HG03565 (cell line): ENCODE data around the gene EPHB3.
"Not testable (repeated sequence)": the region's sequence is repeated elsewhere in the genome, so short reads cannot be mapped to it uniquely, and the experiment has no call there.

Experiments used
- ATAC-seq: cut with Tn5 transposase; IDR thresholded peaks from one replicate; pipeline ENCODE4 v1.9.1; 2021; ENCODE audit warnings: mild to moderate bottlenecking, moderate library complexity; ENCODE audit not compliant: unreplicated experiment

Gene EPHB3

DNA sequence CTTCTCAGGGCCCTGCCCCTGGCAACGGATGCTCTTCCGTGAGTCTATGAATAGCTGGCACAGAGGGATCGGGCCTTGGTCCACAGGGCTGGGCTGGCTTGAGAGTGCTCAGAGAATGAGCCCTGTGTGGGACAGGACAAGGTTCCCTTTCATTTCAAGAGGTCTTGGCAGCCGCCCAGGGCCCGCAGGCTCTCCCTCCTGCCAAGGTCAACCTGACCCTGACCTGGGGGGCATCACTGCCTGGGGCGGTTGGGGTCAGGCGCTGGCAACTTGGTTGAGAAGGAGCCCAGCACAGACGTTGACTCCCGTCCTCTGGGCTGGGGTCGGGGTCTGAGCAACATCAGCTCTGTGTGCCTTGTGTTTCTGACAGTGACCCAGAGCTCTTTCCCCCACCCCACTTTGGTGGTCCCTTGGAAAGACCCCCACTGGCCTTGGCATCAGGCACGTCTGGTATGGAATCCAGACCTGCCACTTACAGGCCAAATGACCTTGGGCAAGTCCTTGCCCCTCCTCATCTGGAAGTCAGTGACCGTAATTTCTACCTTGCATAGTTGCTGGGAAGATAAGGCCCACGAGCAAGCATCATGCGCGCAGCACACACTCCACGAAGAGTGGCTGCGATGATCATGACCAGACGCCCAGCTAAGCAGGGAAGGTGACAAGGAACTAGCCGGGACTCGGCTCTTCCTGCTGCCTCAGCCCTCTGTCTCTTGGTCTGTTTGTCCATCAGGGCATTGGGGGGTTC, 36.4 kb downstream of the EPHB3 start:
- ATAC-seq: no peak

DNA sequence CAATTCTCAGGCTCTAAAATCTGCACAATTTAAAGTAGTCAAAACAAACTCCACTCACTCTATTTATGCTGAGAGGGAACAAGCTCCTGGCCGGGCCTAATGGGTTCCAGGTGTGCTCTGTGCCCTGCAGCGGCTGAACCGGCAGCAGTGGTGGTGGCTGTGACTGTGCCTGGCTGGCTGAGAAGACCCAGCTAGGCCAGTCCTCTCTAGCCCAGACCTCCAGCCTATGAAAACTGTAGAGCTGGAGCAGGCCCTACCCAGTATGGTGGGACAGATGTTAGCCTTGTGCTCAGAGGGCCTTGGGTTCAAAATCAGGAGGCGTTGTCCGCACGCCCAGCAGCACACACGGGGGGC, 37.0 kb downstream of the EPHB3 start:
- ATAC-seq: no peak

DNA sequence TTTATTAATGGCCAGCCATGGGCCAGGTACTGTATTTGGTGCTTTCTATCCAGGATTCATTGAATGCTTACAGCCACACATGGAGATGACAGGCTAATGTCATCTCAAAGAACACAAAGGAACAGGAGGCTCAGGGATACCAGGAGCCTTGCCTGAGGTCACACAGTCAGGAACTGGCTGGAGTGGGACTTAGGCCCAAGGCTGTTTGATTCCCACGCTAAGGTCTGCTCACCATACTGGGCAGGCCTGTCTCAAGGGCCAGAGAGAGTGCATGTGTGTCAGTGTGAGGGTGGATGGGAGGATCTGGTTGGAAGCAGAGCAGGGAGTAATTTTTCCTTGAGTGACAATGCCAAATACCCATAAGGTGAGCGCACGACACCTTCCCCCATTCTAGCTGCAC, 37.6 kb downstream of the EPHB3 start:
- ATAC-seq: no peak

- ATAC-seq: no peak
Observed at GRCh38 chr3:184600685-184601377, 39.2 kb downstream of the EPHB3 start.

DNA sequence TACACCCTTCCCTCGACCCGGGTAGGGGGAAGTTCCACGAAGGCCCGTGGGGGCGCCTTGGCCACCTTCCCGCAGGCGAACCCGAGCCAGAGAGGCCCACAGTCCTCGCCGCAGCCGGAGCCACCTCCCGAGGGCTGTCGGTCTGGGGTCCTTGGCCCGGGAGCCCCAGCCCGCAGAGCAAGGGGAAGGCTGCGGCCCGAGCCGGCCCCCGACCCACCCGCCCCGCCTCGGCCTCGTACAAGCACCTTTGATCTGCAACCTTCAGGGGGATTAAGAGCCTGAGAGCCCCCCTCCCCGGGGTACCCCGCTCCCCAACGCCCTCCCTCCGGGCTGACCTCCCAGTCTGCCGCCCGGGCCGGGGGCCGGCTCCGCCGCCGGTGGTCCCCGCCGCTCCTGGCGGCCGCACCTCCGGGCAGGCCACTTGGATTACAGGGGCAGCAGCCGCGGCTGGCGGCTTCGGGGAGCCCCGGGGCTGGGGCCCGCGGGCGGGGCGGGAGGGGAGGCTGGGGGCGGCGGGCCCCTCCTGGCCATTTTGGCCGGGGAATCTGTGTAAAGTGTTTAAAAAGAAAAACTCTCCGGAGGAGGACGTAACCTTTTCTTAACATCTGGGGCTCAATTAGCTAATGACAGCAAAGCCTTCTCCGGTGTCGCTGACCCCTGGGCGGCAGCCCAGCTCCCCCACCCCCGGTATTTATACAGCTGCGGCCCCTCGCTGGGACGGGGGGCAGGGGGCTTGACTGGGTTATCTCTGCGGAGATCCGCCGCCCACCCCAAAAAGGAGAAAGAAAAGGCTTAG, 40.2 kb downstream of the EPHB3 start:
- no peak for ATAC-seq

DNA sequence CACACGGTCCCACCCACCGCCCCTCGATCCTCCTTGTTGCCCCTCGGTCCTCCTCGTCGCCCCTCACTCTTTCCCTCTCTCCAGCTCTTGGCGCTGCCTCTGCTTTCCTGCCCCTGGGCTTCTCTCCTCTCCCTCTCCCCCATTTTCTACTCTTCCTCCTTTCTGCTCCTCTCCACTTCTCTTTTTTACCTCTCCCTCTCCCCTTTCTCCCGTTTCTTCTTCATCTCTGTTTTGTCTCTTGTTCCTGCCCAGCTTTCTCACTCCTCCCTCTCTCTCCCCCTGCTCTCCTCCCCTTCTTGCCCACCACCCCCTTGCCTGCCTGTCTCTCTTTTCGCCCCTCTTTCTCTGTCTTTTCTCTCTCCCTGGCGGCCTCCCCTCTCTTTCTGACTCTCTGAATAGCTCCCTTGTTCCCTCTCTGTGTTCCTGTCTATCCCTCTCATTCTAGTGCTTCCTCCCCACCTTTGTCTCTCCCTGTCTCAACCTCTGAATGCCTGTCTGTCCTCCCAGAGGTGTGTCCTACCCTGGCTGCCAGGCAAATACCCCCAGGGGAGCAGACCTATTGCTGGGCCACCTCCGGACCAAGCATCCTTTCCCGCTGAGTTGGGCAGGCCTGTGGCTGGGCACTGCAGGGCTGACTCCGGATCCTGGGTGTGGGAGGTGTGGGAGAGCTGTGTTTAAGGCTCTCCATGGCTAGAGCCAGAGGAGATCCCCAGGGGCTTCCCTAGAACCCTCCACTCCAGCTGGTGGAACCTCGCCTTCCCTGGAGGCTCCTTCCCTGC, 41.0 kb downstream of the EPHB3 start:
- ATAC-seq: no peak

DNA sequence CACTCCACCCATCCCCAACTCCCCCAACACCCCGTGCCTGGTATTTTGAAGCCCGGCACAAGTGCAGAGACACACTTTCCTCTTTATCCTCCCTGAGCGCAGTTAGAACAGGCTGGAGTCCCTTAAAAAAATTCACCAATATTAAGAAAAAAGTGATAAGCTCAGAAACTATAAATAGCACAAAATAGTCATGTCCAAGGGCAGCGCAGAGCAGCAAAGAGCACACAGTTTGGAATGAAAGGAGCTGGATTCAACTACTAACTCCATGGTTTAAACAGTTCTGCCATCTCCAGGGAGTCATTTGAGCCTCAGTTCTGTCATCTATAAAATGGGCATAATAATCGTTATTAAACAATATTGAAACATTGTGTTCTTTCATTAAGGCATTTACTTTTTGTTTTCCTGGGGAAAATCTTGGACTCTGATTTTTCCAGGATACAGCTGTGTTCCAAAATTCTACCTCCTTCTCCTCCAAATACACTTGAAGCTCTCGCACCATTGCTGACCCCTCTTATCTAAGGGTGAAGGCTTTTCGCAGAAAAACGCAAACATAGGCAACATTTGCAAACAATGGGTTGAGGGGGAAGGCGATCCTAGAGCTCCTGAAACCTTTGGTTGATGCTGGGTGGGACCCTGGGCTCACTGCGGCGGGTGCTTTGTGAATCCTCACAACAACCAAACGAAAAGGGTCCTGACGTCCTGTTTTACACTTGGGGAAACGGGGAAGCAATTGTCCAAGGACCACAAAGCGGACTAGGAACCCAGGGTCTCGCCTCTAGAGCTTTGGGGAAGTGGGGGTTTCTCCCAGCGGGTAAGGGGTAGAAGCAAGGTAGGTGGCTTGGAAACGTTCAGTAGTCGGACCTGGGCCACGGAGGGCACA, 41.8 kb downstream of the EPHB3 start:
- no peak for ATAC-seq

- no peak for ATAC-seq
Observed at GRCh38 chr3:184604039-184604601, 42.5 kb downstream of the EPHB3 start.

- no peak for ATAC-seq
Observed at GRCh38 chr3:184604615-184605290, 43.2 kb downstream of the EPHB3 start.

GRCh38 chr3:184608209-184608608, 46.6 kb downstream of the EPHB3 start:
- ATAC-seq: no peak

DNA sequence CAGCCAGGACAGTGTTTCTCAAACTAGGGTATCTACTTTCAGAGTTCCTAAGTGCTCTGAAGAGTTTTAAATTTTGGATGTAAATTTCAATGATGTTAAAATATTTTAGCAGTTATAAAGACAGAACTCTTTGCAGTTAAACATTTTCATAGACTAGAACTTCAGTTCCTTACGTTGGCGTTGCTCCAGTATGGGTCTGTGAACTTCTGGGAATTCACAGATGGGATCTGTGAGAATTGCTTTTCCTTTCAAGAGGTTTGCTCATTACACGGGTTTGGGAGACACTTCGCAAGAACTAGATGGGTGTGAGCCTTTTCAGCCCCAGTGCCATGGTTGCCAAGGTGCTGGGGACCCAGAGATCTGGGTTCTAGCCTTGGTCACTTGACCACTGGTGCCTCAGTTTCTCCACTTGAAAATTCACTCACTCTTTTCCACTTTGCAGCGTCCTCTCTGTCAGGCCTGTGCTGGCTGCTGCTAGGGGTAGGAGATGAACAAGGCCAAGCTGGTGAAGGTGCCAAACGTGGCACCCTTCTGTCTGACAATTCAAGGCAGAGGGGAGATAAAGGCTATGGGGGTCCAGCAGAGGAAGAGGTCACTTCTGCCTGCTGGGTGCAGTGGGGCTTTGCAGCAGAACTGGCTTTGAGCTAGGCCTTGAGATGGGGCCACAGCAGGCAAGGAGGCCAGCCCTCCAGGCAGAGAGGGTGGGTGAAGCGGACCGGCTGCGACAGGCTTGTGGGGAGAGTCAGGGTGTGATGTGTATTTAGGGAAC, 48.1 kb downstream of the EPHB3 start:
- no peak for ATAC-seq

- ATAC-seq: no peak
Observed at GRCh38 chr3:184610245-184610871, 48.8 kb downstream of the EPHB3 start.

- no peak for ATAC-seq
Observed at GRCh38 chr3:184611607-184612281, 50.2 kb downstream of the EPHB3 start.

DNA sequence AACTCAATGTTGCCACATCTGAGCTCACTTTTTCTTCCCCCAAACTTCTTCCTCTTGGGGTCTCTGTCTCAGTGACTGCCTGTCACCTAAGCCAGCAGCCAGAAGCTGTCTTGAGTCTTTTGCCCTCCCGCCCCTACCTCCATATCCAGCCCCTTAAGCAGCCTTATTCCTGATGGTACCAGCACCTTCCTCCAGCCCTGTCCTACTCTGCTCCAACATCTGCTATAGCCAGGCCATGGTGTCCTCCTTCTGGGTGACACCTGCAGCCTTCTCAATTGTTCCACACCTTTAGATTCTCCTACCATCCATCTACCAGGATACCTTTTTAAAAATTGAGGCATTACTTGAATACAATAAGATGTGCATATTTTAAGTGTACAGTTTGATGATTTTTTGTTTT, 53.8 kb downstream of the EPHB3 start:
- no peak for ATAC-seq

- ATAC-seq: no peak
Observed at GRCh38 chr3:184616436-184616835, 54.9 kb downstream of the EPHB3 start.

- not testable (repeated sequence) for ATAC-seq
Observed at GRCh38 chr3:184617306-184617705, 55.7 kb downstream of the EPHB3 start.

GRCh38 chr3:184618811-184619210, 57.2 kb downstream of the EPHB3 start:
- no peak for ATAC-seq
